ENCODE measurements around the gene EPB41L5.
A peak's percentile ranks its signal among the peaks of the same experiment; 100 is the strongest.
"Not testable (repeated sequence)": the region's sequence is repeated elsewhere in the genome, so short reads cannot be mapped to it uniquely, and the experiment has no call there.

Gene EPB41L5

DNA sequence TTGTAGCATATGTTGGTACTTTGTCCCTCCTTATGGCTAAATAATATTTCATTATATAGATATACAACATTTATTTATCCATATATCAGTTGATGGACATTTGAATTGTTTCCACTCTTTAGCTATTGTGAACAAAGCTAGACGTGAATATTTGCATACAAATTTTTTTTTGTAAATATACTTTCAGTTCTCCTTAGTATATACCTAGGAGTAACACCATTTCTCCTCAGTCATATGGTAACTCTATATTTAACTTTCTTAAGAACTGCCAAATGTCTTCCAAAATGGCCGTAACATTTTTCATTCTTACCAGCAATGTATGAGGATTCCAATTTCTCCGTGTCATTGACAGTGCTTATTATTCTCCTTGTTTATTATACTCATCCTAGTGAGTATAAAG is 135.8 kb downstream of the EPB41L5 start:
- DNase-seq: no peak

DNA sequence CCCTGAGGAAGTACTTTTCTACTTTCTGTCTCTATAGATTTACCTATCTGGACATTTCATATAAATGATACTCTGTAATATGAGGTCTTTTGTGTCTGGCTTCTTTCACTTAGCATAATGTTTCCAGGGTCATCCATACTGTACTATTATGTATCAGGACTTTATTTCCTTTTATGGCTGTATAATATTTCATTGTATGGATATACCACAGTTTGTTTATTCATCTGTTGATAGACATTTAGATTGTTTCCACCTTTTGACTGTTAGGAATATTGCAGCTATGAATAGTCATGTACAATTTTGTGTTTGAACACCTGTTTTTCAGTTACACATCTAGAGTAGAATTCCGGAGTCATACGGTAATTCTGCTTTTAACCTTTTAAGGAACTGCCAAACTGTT is 136.5 kb downstream of the EPB41L5 start:
- no peak for DNase-seq

DNA sequence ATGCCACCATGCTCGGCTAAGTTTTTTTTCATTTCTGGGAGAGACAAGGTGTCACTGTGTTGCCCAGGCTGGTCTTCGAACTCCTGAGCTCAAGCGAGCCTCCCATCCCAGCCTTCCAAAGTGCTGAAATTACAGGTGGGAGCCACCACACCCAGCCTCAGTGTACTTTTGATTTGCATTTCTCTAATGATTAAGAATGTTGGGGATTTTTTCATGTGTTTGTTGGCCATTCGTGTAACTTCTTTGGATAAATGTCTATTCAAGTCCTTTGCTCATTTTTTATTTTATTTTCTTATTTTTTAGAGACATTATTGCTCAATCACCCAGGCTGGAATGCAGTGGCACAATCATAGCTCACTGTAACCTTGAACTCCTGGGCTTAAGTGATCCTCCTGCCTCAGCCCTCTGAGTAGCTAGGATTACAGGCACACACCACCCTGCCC is 137.2 kb downstream of the EPB41L5 start:
- DNase-seq: no peak

GRCh38 chr2:120155308-120155707 is 142.4 kb downstream of the EPB41L5 start:
- DNase-seq: no peak

DNA sequence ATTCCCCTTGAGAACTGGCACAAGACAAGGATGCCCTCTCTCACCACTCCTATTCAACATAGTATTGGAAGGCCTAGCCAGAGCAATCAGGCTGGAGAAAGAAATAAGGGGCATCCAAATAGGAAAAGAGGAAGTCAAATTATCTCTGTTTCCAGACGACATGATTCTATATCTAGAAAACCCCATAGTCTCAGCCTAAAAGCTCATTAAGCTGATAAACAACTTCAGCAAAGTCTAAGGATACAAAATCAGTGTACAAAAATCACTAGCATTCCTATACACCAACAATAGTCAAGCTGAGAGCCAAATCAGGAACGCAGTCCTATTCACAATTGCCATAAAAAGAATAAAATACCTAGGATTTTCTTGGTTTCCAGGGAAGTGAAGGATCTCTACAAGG is 145.8 kb downstream of the EPB41L5 start:
- DNase-seq: not testable (repeated sequence)

GRCh38 chr2:120161190-120161589 is 148.3 kb downstream of the EPB41L5 start:
- DNase-seq: no peak

DNA sequence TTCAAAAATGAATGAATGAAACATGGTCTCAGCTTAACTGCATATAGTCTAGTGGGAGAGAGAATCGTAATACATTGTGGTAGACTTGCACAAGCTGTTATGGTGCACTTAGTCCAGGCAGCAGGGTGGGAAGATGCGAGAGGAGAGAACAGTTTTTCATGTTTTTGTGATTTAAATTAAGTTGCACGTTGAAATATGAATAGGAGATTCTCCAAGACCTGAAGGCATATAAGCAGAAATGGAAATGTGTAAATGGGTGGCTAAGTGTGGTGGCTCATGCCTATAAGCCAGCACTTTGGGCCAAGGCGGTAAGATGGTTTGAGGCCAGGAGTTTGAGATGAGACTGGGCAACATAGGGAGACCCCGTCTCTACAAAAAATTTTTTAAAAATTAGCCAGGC is 149.8 kb downstream of the EPB41L5 start:
- no peak for DNase-seq

- no peak for DNase-seq
These were observed 154.4 kb downstream of the EPB41L5 start for GRCh38 chr2:120167272-120167671.

DNA sequence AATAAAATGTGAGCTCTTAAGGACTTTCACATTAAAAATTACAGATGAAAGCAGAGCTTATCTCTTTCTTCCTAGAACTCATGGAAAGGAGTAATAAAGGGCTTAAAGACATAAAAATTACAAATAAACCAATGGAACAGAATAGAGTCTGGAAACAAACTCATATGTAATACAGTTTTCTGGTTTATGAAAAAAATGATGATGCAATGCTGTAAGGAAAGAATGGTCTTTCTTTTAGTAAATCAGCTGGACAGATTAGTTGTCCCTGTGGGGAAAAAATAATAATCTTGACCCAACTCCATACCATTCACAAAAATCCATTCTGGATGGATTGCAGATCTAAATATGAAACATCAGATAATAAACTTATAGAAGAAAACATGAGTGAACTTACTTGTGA is 156.1 kb downstream of the EPB41L5 start:
- no peak for DNase-seq

DNA sequence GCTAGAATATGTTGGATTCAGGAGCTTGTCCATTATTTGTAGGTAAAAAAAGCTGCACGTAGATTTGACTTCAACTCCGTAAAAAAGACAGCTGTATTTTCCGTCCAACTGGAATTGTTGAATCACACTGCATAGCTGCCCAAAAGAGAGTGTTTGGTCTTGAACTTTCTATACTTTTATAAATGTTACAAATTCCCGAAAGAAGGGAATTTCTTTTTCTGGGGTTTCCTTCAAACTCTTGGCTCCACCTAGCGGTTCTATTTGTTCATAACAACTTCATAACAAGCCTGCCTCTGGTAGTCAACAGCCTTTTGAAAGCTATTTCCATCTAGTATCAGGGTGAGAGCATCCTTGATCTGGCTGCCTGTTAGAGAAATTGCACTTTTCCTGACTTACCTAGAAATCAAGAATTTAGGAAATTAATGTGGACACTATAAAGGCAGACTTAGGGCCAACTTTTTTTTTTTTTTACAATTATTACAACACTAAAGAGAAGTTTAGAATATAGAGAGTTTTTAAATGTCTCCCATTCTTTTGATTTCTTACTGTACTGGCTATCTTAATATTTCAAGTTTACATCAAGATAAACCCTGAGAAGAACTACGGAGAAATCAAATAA is 162.2 kb downstream of the EPB41L5 start:
- DNase-seq: peak; percentile 76

GRCh38 chr2:120176526-120176925 is 163.6 kb downstream of the EPB41L5 start:
- no peak for DNase-seq

DNA sequence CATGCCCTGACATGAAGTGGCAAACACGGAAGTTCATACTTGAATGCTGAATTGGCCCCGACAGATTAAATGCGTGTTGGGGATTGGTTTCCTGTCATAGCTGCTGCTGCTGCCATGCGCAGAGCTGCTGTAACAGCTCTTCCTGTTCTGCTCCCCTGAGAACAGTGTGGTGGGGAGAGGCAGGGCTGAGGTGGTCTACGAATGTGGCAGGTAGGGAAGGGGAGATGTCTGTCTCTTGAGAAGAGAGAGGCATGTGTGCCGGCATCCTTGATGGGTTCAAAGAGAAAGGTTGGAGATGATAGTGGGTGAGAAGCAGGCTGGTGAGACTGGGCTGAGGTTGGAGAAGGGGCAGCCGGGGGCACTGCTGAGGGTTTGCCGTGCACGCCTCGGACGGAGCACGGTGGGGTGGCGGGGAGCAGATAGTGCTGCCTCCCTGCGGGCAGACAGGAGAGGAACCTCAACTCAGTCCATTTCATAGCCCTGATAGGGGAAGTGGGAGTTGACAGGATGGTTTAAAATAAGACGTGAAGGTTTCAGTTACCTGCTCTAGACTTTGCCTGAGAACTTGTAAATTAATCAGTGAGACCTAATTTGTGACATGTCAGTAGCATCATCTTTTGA is 164.2 kb downstream of the EPB41L5 start:
- no peak for DNase-seq

DNA sequence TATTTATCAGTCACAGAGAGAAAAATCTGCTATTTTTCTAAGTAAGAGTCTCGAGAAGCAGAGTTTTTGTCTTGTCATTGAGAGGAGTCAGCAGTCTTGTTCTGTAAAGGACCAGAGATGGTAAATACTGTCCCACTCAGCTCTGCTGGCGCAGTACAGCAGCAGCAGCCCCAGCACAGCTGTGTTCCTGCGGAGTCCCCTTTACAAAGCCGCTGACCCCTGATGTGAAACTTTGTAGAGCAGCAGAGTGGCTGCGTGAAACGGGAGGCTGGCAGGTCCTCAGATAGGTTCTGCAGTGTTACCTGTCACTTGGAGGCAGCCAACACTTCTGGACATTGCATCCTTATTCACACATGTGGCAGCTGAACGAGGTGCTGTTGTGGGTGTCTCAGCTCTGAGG is 165.1 kb downstream of the EPB41L5 start:
- no peak for DNase-seq

DNA sequence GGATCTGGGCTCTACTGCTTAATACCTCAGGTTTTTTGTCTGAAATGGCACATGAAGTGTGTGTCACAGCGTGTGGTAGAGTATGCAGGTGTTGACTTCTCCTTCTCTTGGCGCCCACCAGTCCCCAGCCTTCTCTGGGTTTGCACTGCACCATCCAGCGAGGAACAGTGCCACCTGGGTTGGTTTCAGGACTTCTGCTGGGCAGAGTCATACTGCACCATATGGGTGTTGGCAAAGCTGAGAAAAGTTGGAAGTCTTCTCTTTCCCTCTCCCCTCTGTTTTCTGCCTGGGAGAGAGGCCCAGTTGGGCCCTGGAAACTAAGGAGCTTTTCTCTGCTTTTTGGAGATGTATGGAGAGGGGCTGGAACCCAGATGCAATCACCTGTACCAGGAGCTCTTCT is 166.5 kb downstream of the EPB41L5 start:
- DNase-seq: no peak

- no peak for DNase-seq
These were observed 167.2 kb downstream of the EPB41L5 start for GRCh38 chr2:120180066-120180465.

GRCh38 chr2:120182019-120182560 is 169.2 kb downstream of the EPB41L5 start:
- DNase-seq: no peak

- no peak for DNase-seq
These were observed 176.3 kb downstream of the EPB41L5 start for GRCh38 chr2:120189189-120189588.

DNA sequence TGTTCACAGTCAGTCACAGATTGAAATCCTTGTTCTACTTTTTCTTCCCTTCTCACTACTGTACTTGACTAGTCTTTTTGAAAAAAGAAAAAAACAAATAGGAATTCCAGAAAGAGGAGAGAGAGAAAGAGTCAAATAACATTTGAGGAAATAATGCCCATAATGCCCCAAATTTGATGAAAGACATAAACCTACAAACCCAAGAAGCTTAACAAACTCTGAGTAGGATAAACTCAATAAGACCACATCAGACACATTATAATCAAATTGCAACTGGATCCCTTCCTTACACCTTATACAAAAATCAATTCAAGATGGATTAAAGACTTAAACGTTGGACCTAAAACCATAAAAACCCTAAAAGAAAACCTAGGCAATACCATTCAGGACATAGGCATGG is 179.4 kb downstream of the EPB41L5 start:
- no peak for DNase-seq

- DNase-seq: no peak
These were observed 182.7 kb downstream of the EPB41L5 start for GRCh38 chr2:120195553-120195952.

DNA sequence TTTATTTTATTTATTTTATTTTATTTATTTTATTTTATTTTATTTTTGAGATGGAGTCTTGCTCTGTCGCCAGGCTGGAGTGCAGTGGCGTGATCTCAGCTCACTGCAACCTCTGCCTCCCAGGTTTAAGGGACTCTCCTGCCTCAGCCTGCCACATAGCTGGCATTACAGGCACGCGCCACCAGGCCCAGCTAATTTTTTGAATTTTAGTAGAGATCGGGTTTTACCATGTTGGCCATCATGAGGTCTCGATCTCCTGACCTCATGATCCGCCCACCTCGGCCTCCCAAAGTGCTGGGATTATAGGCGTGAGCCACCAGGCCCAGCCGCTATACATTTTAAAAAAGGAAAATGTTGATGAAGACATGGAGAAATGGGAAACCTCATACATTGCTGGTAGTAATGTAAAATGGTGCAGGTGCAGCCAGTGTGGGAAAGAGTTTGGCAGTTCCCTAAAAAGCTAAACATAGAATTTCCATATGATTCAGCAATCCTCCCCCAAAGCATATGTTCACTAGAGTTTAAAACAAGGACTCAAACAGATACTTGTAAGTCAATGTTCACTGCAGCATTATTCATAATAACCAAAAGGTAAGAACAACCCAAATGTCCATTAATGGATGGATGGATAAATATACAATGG is 187.1 kb downstream of the EPB41L5 start:
- not testable (repeated sequence) for DNase-seq

DNA sequence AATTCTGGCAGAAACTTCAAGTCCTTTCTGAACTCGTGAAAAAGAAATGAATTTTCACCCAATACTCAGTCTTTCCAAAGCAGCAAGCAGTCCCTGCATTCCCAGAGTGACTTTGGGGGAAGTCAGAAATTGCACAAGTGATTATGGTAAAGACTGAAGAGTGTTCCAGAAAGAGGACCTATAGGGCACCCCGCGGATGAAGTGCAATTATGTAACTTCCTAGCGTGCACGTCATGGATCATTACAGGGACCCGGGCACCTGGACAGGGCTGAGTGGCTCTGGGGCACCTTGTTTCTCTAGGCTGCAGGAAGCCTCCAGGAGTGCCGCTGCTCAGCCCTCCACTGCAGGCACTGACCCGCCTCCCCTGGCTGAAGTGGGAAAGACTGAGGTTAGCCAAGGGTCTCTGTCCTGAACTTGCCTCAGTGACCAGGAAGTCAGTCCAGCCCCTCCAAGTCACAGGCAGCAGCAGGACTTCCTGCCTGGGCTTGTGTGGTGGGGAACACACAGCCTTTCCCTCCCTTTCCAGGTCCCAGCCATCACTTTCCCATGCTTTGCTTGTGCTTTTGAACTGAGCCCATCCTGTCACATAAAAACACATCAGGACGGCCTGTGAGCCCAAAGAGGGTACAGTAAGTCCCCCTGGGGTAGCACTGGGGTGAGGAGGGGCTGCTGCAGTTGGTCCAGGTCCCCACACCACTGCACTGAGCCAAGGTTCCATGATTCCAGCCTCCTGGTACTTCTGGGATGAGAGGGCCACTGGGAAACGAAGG is 190.6 kb downstream of the EPB41L5 start:
- no peak for DNase-seq

DNA sequence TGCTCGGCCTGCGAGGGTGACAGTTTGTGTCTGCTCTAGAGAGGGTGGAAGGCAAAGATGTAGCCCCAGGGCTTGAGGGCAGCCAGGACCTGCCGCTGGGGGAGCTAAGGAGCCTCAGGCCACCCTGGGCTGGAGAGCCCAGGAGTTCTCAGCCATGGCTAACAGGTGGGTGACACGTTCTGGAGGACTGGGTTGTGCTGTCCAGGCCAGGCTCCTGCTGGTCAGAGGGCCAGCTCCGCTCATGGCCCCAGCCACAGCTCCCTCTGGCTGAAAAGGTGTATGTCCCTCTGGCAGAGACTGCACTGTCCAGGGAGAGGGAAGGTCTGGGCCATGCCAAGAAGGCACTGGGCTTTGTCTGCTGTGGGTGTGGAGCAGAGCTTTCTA is 191.1 kb downstream of the EPB41L5 start:
- no peak for DNase-seq

DNA sequence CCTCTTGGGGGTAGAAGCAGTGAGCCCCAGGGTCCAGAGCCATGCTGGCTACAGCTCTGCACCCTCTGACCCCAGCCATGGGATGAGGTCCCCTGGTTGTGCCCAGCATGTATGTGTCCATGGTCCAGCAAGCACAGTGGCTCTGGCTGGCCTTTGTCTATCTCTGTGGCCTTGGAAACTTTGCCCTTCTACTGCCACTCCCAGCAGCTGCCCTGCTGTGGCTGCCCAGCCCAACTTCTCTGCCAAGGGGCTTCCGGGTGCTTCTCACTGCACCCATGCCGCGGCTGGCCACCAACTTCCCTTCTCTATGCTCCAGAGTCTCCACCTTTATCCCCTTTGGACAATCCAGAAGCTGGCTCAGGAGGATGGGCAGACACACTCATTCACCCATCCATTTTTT is 191.5 kb downstream of the EPB41L5 start:
- no peak for DNase-seq

Data from midbrain (tissue), 1 donor.